ENCODE data around the gene TRMT10C. TPM values are rescaled to one million over a fixed set of nuclear protein-coding genes. Genes with fewer than 3 reads are reported as not detected.

The TRMT10C gene
- total and polyA plus RNA-seq, 9 of the 15 experiments (the other 6 are each of a cell fraction or from before 2014, with no cell fraction given) = 48.6 to 106 (median 63.9) TPM

- Histone ChIP-seq H3K9ac (ENCODE audit: insufficient read depth in 1 of 2, low read depth in 2 of 2, low read length in 2 of 2) (peak overlapping the region; percentile 4 to 22; a peak in 2 of 4 replicates), H3K79me2 (ENCODE audit: control insufficient read depth, insufficient read depth, low read length) (peaks cover 86% of the 10 kb centered on the region), H2AFZ (ENCODE audit: low read depth, low read length) (no peak overlapping the region), H3K4me3 (no peak overlapping the region), H3K9me3 (replicated peaks; ENCODE audit: control insufficient read depth, insufficient read depth, low read depth, low read length) (no peaks in the 10 kb centered on the region), H3K27ac (ENCODE audit: extremely low read depth, low read depth, low read length) (no peak overlapping the region), H4K20me1 (replicated peaks; ENCODE audit: control insufficient read depth, insufficient read depth, low read length) (no peaks in the 10 kb centered on the region), H3K4me1 (replicated peaks in 1 of 2; ENCODE audit: control insufficient read depth in 2 of 2, insufficient read depth in 2 of 2, low read length in 2 of 2) (peaks cover 3 to 13% of the 10 kb centered on the region in 2 experiments; a peak in 3 of 5 replicates), H3K36me3 (ENCODE audit: control insufficient read depth, insufficient read depth, low read length) (peaks cover 41% of the 10 kb centered on the region), H3K27me3 (ENCODE audit: control insufficient read depth in 2 of 2, insufficient read depth in 2 of 2, low read length in 2 of 2) (no peaks in the 10 kb centered on the region), H3K4me2 (ENCODE audit: insufficient read depth, low read length) (peak overlapping the region; percentile 41; the same call in 1 of the 2 replicates), H3K9me1 (ENCODE audit: control insufficient read depth, insufficient read depth, low read length) (no peaks in the 10 kb centered on the region)
- WGBS (ENCODE audit: insufficient coverage, low coverage, missing lambda C conversion rate) = 88% methylated on average over 2 of the region's 6 CpGs
- no peak for DNase-seq (ENCODE audit: extremely low read depth in 1 of 4, low spot score in 3 of 4)
- in situ Hi-C loops (cut with MboI) (loop anchor here (10.0 kb wide), 1 partner anchor 108 kb away; the partner anchor contains the start of gene RPL24), intact Hi-C loops (cut with micrococcal nuclease) (no loop called here)
- ChIA-PET POLR2A (interaction anchor here (0.9 to 1.3 kb wide), 2 partner anchors 13 to 62 kb away, joined by 3 to 6 read pairs; no protein-coding TSS in a partner anchor), CTCF (ENCODE audit: low intra/inter-chr PET ratio) (no interaction called here)
- BruUV-seq (replicated peaks) = no TSS peak
- no peak for TF ChIP-seq MAFF (IDR thresholded peaks at IDR 0.05; ENCODE audit: low read length)
- TF ChIP-seq POLR2AphosphoS5 (IDR thresholded peaks at IDR 0.05; ENCODE audit: control insufficient read depth, insufficient read depth, low read depth, low read length) = no peak
- no peak for TF ChIP-seq KAT2B (IDR thresholded peaks at IDR 0.05; ENCODE audit: low read depth, low read length)
- no peak for TF ChIP-seq ASH1L (IDR thresholded peaks at IDR 0.05; ENCODE audit: borderline replicate concordance, low read depth, partially characterized antibody)
- no peak for TF ChIP-seq PPARD (CRISPR knock-in tag; IDR thresholded peaks at IDR 0.05)
- no peak for TF ChIP-seq ZNF830 (CRISPR knock-in tag; IDR thresholded peaks at IDR 0.05)
- no peak for TF ChIP-seq TAL1 (IDR thresholded peaks at IDR 0.05)
- no peak for TF ChIP-seq POLR3G (IDR thresholded peaks at IDR 0.05; ENCODE audit: extremely low read depth, insufficient read length, insufficient replicate concordance)
- no peak for TF ChIP-seq NFIC (IDR thresholded peaks at IDR 0.05)
- no peak for TF ChIP-seq ZSCAN29 (IDR thresholded peaks at IDR 0.05)
- no peak for TF ChIP-seq NUFIP1 (IDR thresholded peaks at IDR 0.05; ENCODE audit: partially characterized antibody)
- no peak for TF ChIP-seq KAT8 (IDR thresholded peaks at IDR 0.05; ENCODE audit: low read depth)
- no peak for TF ChIP-seq SMC3 (conservative IDR thresholded peaks at IDR 0.05; ENCODE audit: insufficient read depth, low read depth, low read length)
- TF ChIP-seq CCAR2 (IDR thresholded peaks at IDR 0.05; ENCODE audit: low read depth, low read length) = no peak
- TF ChIP-seq TAF15 (IDR thresholded peaks at IDR 0.05; ENCODE audit: low read depth, low read length) = no peak
- no peak for TF ChIP-seq MAZ (CRISPR knock-in tag; conservative IDR thresholded peaks at IDR 0.05 in 1 of 2, IDR thresholded peaks at IDR 0.05 in 1 of 2)
- no peak for TF ChIP-seq ZNF146 (CRISPR knock-in tag; IDR thresholded peaks at IDR 0.05; ENCODE audit: unreplicated experiment)
- TF ChIP-seq ZFP91 (CRISPR knock-in tag; IDR thresholded peaks at IDR 0.05) = no peak
- ATAC-seq = no peak
- no peak for FAIRE-seq
These were observed 15.6 kb downstream of the TRMT10C start for GRCh38 chr3:101577286-101577685.
